ENCODE results near the gene ETNK2.

Gene ETNK2

GRCh38 chr1:204149107-204149506, 2.7 kb downstream of the ETNK2 start:
- TF ChIP-seq CTCF (IDR thresholded peaks at IDR 0.05; ENCODE audit: low read depth, low read length): no peak
- TF ChIP-seq POLR2A (IDR thresholded peaks at IDR 0.05; ENCODE audit: extremely low read depth, insufficient read length): no peak
- no peak for TF ChIP-seq MAX (IDR thresholded peaks at IDR 0.05; ENCODE audit: low read depth, low read length)
- TF ChIP-seq MYC (IDR thresholded peaks at IDR 0.05; ENCODE audit: low read depth, low read length): no peak
- no peak for DNase-seq (ENCODE audit: low read depth)
- H3K4me3 ChIP-seq (ENCODE audit: low read depth, low read length): no peak overlapping the region

- no peak for DNase-seq (ENCODE audit: low read depth)
- no peak for TF ChIP-seq POLR2A (IDR thresholded peaks at IDR 0.05; ENCODE audit: extremely low read depth, insufficient read length)
- no peak overlapping the region for H3K4me3 ChIP-seq (ENCODE audit: low read depth, low read length)
These were observed 4.1 kb downstream of the ETNK2 start for GRCh38 chr1:204147406-204148383.

- no peak overlapping the region for H3K4me3 ChIP-seq (ENCODE audit: low read depth, low read length)
These were observed 4.9 kb downstream of the ETNK2 start for GRCh38 chr1:204146965-204147364.

GRCh38 chr1:204146309-204146708, 5.5 kb downstream of the ETNK2 start:
- DNase-seq (ENCODE audit: low read depth): no peak
- TF ChIP-seq CTCF (IDR thresholded peaks at IDR 0.05; ENCODE audit: low read depth, low read length) (no peak), MAX (IDR thresholded peaks at IDR 0.05; ENCODE audit: low read depth, low read length) (no peak), POLR2A (IDR thresholded peaks at IDR 0.05; ENCODE audit: extremely low read depth, insufficient read length) (no peak), MYC (IDR thresholded peaks at IDR 0.05; ENCODE audit: low read depth, low read length) (no peak)
- H3K4me3 ChIP-seq (ENCODE audit: low read depth, low read length): no peak overlapping the region

More at GRCh38 chr1:204146965-204147364, 4.9 kb downstream of the ETNK2 start:
- no peak for TF ChIP-seq CTCF (IDR thresholded peaks at IDR 0.05; ENCODE audit: low read depth, low read length)
- no peak for TF ChIP-seq MYC (IDR thresholded peaks at IDR 0.05; ENCODE audit: low read depth, low read length)
- no peak for TF ChIP-seq POLR2A (IDR thresholded peaks at IDR 0.05; ENCODE audit: extremely low read depth, insufficient read length)
- DNase-seq (ENCODE audit: low read depth): no peak

DNA sequence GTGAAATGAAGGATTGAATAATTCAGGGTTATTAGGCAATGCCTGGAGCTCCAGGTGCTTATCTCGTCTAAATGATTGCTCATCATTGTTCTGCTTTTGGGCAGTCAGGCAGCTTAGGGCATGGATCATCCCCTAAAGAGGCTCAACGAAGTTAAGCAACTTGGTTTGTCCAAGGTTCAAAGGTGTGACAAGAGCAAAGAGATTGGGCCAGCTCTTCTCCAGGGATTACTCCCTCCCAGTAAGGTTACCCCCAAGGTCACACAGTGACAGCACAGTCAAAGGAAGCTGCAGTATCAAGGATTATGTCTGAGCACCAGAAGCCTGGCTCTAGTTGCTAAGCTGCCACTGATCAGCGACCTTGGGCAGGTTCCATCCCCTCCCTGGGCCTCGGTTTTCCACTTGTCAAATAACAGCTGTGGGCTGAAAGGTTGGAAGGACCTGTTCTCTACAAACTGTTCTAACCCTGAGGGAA, 6.8 kb downstream of the ETNK2 start:
- no peak for DNase-seq (ENCODE audit: low read depth)
- TF ChIP-seq MAX (IDR thresholded peaks at IDR 0.05; ENCODE audit: low read depth, low read length): no peak
- no peak overlapping the region for H3K4me3 ChIP-seq (ENCODE audit: low read depth, low read length)

DNA sequence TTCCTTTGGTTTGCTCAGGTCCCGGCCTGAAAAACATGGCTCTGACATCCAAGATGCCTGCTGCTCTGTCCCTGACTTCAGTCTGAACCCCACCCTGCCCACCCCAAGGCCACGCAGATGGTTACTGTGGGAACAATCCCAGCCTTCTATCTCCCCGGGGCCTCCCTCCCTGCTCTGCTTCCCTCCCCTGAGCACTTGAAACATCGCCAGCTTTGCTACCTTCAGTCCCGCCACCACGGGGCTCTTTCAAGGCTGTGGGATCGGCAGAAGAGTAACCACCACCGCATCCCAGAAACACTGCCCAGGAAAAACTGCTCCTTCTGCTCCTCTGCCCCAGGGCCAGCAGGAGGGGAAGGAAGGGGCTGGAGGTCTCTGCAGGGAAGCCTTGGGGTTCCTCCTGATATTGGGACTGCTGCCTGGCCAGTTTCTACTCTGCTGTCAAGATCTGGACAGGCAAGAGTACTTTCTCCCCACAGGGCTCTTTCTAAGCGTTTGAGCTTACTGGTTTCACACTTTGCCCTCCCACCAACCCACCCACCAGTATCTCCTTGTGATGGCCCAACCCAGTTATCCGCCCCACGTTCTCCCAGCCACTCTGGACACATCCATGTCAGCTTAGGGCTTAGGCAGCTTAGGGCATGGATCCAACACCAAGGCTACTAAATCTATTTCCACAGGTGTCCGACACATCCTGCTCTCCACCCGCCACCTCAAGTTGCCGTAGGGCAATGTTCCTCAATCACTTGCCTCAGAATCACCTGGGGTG, 8.4 kb downstream of the ETNK2 start:
- no peak overlapping the region for H3K4me3 ChIP-seq (ENCODE audit: low read depth, low read length)
- no peak for DNase-seq (ENCODE audit: low read depth)
- TF ChIP-seq MAX (IDR thresholded peaks at IDR 0.05; ENCODE audit: low read depth, low read length) (no peak), MYC (IDR thresholded peaks at IDR 0.05; ENCODE audit: low read depth, low read length) (no peak), POLR2A (IDR thresholded peaks at IDR 0.05; ENCODE audit: extremely low read depth, insufficient read length) (no peak), CTCF (IDR thresholded peaks at IDR 0.05; ENCODE audit: low read depth, low read length) (no peak)
